Natural killer cell (primary cell): ENCODE measurements around the gene ABHD14A. TPM values are rescaled to one million over a fixed set of nuclear protein-coding genes. Genes with fewer than 3 reads are reported as not detected.

Source experiments
- ATAC-seq, 3 donors: fragments of 150-1000 bp in 2 of 3; fragments of 200-7000 bp in 1 of 3; cut with Tn5 transposase; 1 replicate in 1 of 3; 2 replicates in 2 of 3; pipeline ENCODE4 v1.10.0; 2021; ENCODE audit warnings: mild to moderate bottlenecking in 2 of 3, moderate library complexity in 2 of 3
- DNase-seq, 2 donors: peaks; one replicate each; pipeline versions ENCODE4 v3.0.0 to v3.0.0-alpha.2; 2013 to 2021; ENCODE audit warnings: mixed read lengths in 1 of 2
- H3K27ac ChIP-seq: one replicate; pipeline ENCODE4 v1.5.1; 2013; ENCODE audit warnings: mild to moderate bottlenecking, low read length
- H3K27me3 ChIP-seq: one replicate; pipeline ENCODE4 v1.6.1; 2013; ENCODE audit warnings: low read length; ENCODE audit not compliant: control insufficient read depth, insufficient read depth
- H3K36me3 ChIP-seq: one replicate; pipeline ENCODE4 v1.6.1; 2013; ENCODE audit warnings: low read length; ENCODE audit not compliant: control insufficient read depth, insufficient read depth
- H3K4me1 ChIP-seq: one replicate; pipeline ENCODE4 v1.6.1; 2013; ENCODE audit warnings: low read length; ENCODE audit not compliant: control insufficient read depth, insufficient read depth
- H3K4me3 ChIP-seq: one replicate; pipeline ENCODE4 v1.5.1; 2013; ENCODE audit warnings: low read length
- H3K9me3 ChIP-seq: one replicate; pipeline ENCODE4 v1.6.1; 2013; ENCODE audit warnings: low read length; ENCODE audit not compliant: control insufficient read depth, insufficient read depth
- H3K27ac Mint-ChIP-seq, 2 donors: one replicate each; pipeline ENCODE4 v1.8.0; 2022; ENCODE audit warnings: mild to moderate bottlenecking in 2 of 2, mixed read lengths in 2 of 2, moderate library complexity in 1 of 2
- H3K27me3 Mint-ChIP-seq, 2 donors: one replicate each; pipeline ENCODE4 v1.8.0; 2022; ENCODE audit warnings: low read depth in 2 of 2, mixed read lengths in 2 of 2
- H3K36me3 Mint-ChIP-seq: one replicate; pipeline ENCODE4 v1.8.0; 2022; ENCODE audit warnings: mixed read lengths
- H3K4me1 Mint-ChIP-seq, 2 donors: one replicate each; pipeline ENCODE4 v1.8.0; 2022; ENCODE audit warnings: mixed read lengths in 2 of 2
- H3K4me3 Mint-ChIP-seq: one replicate; pipeline ENCODE4 v1.8.0; 2022; ENCODE audit warnings: mild to moderate bottlenecking, moderate library complexity, mixed read lengths
- H3K9me3 Mint-ChIP-seq, 2 donors: one replicate each; pipeline ENCODE4 v1.8.0; 2022; ENCODE audit warnings: mixed read lengths in 2 of 2
- CTCF ChIP-seq: fragments of 200-600 bp; IDR thresholded peaks from one replicate; pipeline ENCODE4 v1.8.0; 2022; ENCODE audit warnings: antibody characterized with exemption
- WGBS: methylation state at CpG from one replicate; pipeline ENCODE4 v1.1.7; 2013; ENCODE audit warnings: missing lambda C conversion rate; ENCODE audit not compliant: insufficient coverage; 5-methylcytosine and 5-hydroxymethylcytosine counted together
- intact Hi-C: fragments of 100-400 bp; cut with micrococcal nuclease; formaldehyde crosslinking; loops from one replicate; pipeline ENCODE4 v1.14.2; 2022
- total RNA-seq, 4 donors: library from RNA; stranded (reverse); fragments of 120-200 nt in 1 of 4; gene quantifications; one replicate each; pipeline versions ENCODE4 v1.2.3 to v1.2.4, GENCODE V29; 2013 to 2022

The ABHD14A gene
- total RNA-seq, 3 donors from 2014 or later (not counting 1 experiment from before 2014, with no cell fraction given), result 12.0 to 14.7 (median 13.4) TPM

GRCh38 chr3:51932471-51933370 is 42.1 kb upstream of the ABHD14A start:
- intact Hi-C loops, result no loop called here
- Histone ChIP-seq H3K4me3 (no peak overlapping the region), H3K9me3 (no peaks in the 10 kb centered on the region), H3K27me3 (no peaks in the 10 kb centered on the region), H3K27ac (no peak overlapping the region), H3K36me3 (peaks cover 49% of the 10 kb centered on the region), H3K4me1 (no peaks in the 10 kb centered on the region)
- Mint-ChIP-seq H3K4me3 (no peak overlapping the region), H3K4me1 (no peaks in the 10 kb centered on the region), H3K27ac (no peak overlapping the region), H3K36me3 (no peaks in the 10 kb centered on the region), H3K9me3 (no peaks in the 10 kb centered on the region), H3K27me3 (no peaks in the 10 kb centered on the region)
- WGBS, result 93% methylated on average over 15 of the region's 15 CpGs
- no peak for ATAC-seq
- TF ChIP-seq CTCF, result no peak
- DNase-seq, result no peak

GRCh38 chr3:51933471-51934138 is 41.3 kb upstream of the ABHD14A start:
- Mint-ChIP-seq H3K27me3 (no peaks in the 10 kb centered on the region), H3K4me1 (peaks cover 0 to 6% of the 10 kb centered on the region in 2 donors), H3K9me3 (no peaks in the 10 kb centered on the region), H3K36me3 (no peaks in the 10 kb centered on the region), H3K27ac (no peak overlapping the region), H3K4me3 (no peak overlapping the region)
- Histone ChIP-seq H3K27me3 (no peaks in the 10 kb centered on the region), H3K36me3 (peaks cover 56% of the 10 kb centered on the region), H3K4me3 (no peak overlapping the region), H3K27ac (no peak overlapping the region), H3K4me1 (no peaks in the 10 kb centered on the region), H3K9me3 (no peaks in the 10 kb centered on the region)
- 96% methylated on average over 13 of the region's 13 CpGs for WGBS
- ATAC-seq (no peak), DNase-seq (no peak)
- no peak for TF ChIP-seq CTCF
- intact Hi-C loops, result no loop called here

- Histone ChIP-seq H3K36me3 (peaks cover 58% of the 10 kb centered on the region), H3K9me3 (no peaks in the 10 kb centered on the region), H3K27me3 (no peaks in the 10 kb centered on the region), H3K27ac (no peak overlapping the region), H3K4me1 (no peaks in the 10 kb centered on the region), H3K4me3 (no peak overlapping the region)
- no peaks in the 10 kb centered on the region for H3K27me3 Mint-ChIP-seq
- H3K4me3 Mint-ChIP-seq, result no peak overlapping the region
- WGBS, result 97% methylated on average over 11 of the region's 11 CpGs
- peaks cover 0 to 9% of the 10 kb centered on the region in 2 donors for H3K4me1 Mint-ChIP-seq
- intact Hi-C loops, result no loop called here
- DNase-seq (no peak), ATAC-seq (no peak)
- H3K36me3 Mint-ChIP-seq, result no peaks in the 10 kb centered on the region
- TF ChIP-seq CTCF, result no peak
- no peak overlapping the region for H3K27ac Mint-ChIP-seq
- no peaks in the 10 kb centered on the region for H3K9me3 Mint-ChIP-seq
These were observed 40.6 kb upstream of the ABHD14A start for GRCh38 chr3:51934139-51934850.
